ENCODE results near the gene GPR17. TPM values are rescaled to one million over a fixed set of nuclear protein-coding genes. Genes with fewer than 3 reads are reported as not detected.

GPR17 gene
- total RNA-seq, 4 donors from 2014 or later = not detected

DNA sequence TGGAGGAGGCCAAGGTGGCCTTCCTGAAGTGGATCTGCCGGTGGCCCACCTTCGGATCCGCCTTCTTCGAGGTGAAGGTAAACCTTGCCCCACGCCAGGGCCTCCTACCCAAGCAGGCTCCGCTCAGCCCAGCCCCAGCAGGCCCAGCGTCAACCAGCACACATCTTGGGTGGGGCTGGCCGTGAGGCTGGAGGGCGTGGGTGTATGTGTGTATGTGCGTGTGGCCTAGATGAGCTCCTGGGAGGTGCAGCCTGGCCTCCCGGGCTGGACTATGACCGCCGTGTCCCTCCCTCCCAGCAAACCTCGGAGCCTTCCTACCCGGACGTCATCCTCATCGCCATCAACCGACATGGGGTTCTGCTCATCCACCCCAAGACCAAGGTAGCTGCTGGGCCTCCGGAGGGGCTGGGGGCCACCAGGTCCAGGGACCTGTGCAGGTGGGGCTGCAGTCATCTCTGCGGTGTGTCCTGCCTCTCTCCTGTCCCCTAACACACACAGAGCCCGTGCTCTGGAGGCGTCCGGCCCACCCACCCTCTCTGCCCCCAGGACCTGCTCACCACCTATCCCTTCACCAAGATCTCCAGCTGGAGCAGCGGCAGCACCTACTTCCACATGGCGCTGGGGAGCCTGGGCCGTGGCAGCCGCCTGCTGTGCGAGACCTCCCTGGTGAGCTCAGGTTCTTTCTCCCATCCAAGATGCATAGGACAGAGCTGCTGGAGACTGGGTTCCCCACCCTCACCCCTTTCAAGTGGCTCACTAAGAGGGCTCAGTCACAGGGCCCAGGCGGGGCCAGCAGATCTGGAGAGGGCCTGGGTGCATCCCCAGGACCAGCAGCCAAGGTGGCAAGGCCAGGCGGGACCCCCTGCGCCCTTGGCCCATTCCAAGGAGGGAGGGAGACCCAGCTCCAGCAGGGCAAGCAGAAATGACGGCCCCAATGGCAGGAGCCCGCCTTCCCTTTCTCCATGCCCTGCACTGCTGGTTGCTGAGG lies 9.4 kb upstream of the GPR17 start:
- intact Hi-C loops (cut with DNase I) = no loop called here
- H3K4me3 ChIP-seq = no peak overlapping the region
- no peak for DNase-seq
- peaks cover 11 to 44% (median 26%) of the 10 kb centered on the region in 3 donors for H3K4me1 ChIP-seq
- 71 to 90% methylated on average over 2 to 3 of the region's 33 CpGs for WGBS, 2 donors
- no peaks in the 10 kb centered on the region for H3K9me3 ChIP-seq
- peak overlapping the region; percentile 42 to 88 (median 67) for H3K27ac ChIP-seq
- TF ChIP-seq, protein P1, sequence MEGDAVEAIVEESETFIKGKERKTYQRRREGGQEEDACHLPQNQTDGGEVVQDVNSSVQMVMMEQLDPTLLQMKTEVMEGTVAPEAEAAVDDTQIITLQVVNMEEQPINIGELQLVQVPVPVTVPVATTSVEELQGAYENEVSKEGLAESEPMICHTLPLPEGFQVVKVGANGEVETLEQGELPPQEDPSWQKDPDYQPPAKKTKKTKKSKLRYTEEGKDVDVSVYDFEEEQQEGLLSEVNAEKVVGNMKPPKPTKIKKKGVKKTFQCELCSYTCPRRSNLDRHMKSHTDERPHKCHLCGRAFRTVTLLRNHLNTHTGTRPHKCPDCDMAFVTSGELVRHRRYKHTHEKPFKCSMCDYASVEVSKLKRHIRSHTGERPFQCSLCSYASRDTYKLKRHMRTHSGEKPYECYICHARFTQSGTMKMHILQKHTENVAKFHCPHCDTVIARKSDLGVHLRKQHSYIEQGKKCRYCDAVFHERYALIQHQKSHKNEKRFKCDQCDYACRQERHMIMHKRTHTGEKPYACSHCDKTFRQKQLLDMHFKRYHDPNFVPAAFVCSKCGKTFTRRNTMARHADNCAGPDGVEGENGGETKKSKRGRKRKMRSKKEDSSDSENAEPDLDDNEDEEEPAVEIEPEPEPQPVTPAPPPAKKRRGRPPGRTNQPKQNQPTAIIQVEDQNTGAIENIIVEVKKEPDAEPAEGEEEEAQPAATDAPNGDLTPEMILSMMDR (IDR thresholded peaks at IDR 0.05) = no peak
- H3K36me3 ChIP-seq = no peaks in the 10 kb centered on the region
- H3K27me3 ChIP-seq = no peaks in the 10 kb centered on the region

DNA sequence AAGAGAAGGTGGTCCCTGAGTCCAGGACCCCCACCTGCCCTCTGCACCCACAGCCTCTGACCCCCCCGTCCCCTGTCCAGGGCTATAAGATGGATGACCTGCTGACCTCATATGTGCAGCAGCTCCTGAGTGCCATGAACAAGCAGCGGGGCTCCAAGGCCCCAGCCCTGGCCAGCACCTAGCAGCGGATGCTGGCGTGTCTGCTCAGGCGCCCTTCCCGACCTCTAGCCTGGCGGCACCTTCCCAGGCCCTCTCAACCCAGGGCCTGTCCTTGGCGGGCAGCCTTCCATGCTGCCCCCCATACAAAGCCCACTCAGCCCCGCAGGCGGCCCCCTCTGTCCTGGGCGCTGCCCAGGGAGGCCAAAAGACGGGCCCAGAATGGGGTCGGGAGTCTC lies 8.7 kb upstream of the GPR17 start:
- H3K4me3 ChIP-seq = no peak overlapping the region
- no peaks in the 10 kb centered on the region for H3K36me3 ChIP-seq
- H3K27me3 ChIP-seq = no peaks in the 10 kb centered on the region
- intact Hi-C loops (cut with DNase I) = no loop called here
- H3K9me3 ChIP-seq = no peaks in the 10 kb centered on the region
- H3K4me1 ChIP-seq = peaks cover 11 to 48% (median 26%) of the 10 kb centered on the region in 3 donors
- no peak for TF ChIP-seq POLR2A (IDR thresholded peaks at IDR 0.05)
- TF ChIP-seq, protein P1 (IDR thresholded peaks at IDR 0.05) = no peak
- peak overlapping the region; percentile 42 to 88 (median 67) for H3K27ac ChIP-seq
- WGBS, 2 donors = 20 to 52% methylated on average over 2 to 5 of the region's 13 CpGs
- no peak for DNase-seq

DNA sequence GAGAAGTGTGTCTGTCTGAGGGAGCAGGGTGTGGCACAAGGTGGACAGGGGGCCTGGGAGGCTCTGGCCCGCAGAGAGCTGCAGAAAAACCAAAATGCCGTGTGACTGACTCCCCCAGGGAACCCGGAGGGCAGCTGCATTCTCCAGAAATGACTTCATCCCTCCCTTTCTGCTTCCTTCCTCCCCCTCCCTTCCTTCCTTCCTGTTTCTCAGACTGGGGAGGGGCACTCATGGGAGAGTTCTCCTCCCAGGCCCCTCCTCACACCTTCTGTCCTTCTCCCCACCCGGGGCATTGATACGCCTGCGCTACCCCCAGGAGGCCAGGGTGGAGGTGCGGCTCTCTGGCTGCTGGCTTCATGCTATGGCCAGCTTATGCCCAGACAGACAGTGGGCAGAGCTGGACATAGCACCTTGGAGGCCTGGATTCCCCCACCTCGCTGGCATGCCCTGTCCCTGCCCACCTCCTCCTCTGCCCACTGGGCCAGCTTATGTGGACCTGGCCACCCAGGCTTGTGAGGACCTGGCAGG lies 8.2 kb upstream of the GPR17 start:
- 45 to 49% methylated on average over 5 to 7 of the region's 8 CpGs for WGBS, 2 donors
- Histone ChIP-seq H3K9me3 (no peaks in the 10 kb centered on the region), H3K4me3 (no peak overlapping the region), H3K36me3 (no peaks in the 10 kb centered on the region), H3K27me3 (no peaks in the 10 kb centered on the region), H3K27ac (peak overlapping the region; percentile 42 to 88 (median 67)), H3K4me1 (peaks cover 11 to 53% (median 26%) of the 10 kb centered on the region in 3 donors)
- no peak for DNase-seq
- intact Hi-C loops (cut with DNase I) = no loop called here
- TF ChIP-seq POLR2A (IDR thresholded peaks at IDR 0.05) = no peak
- TF ChIP-seq, protein P1 (IDR thresholded peaks at IDR 0.05) = no peak

DNA sequence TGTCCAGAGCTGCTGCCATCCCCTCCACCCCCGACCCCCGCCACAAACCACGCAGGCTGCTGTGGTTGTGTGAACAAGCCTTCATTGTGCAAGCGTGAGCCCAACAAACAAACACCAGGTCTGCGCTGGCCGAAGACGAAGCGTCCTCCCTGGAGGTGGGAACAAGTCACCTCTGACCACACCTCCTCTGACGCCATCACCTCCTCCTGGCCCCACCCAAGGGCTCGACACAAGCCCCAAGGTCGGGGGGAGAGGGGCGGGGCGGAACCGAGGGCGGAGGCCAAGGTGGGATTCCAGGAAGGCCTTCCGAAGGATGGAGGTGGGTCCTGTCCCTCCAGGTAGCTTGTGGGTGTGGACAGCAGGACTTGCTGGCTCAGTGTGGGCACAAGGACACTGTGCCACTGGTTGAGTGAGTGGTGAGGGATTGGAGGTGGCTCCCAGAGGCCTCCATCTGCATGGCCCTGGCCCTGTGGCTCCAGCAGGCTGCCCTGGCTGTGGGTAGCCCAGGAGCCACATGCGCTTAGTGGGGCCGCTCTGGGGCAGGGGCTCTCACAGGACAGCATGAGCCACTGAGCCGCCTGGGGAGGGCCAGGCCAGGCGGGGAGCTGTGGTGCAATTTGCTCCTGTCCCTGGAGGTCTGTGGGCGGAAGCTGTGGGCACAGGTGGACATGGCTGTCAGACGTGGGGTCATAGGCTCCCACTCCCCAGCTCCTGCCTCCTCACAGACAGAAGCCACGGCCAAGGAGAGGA lies 7.4 kb upstream of the GPR17 start:
- peaks cover 11 to 50% (median 24%) of the 10 kb centered on the region in 3 donors for H3K4me1 ChIP-seq
- peak overlapping the region; percentile 42 to 88 (median 67) for H3K27ac ChIP-seq
- intact Hi-C loops (cut with DNase I) = no loop called here
- no peak overlapping the region for H3K4me3 ChIP-seq
- 64 to 75% methylated on average over 9 to 10 of the region's 23 CpGs for WGBS, 2 donors
- no peak for TF ChIP-seq POLR2A (IDR thresholded peaks at IDR 0.05)
- TF ChIP-seq, protein P1 (IDR thresholded peaks at IDR 0.05) = no peak
- no peak for DNase-seq
- no peaks in the 10 kb centered on the region for H3K9me3 ChIP-seq
- H3K36me3 ChIP-seq = no peaks in the 10 kb centered on the region
- no peaks in the 10 kb centered on the region for H3K27me3 ChIP-seq

Data from esophagus squamous epithelium (tissue), 5 donors.